HG02763 (cell line): ENCODE results near the gene ECEL1.

Experiments
- ATAC-seq: cut with Tn5 transposase; IDR thresholded peaks from one replicate; pipeline ENCODE4 v1.9.1; 2021; ENCODE audit warnings: mild to moderate bottlenecking, moderate library complexity; ENCODE audit not compliant: unreplicated experiment

ECEL1 gene

DNA sequence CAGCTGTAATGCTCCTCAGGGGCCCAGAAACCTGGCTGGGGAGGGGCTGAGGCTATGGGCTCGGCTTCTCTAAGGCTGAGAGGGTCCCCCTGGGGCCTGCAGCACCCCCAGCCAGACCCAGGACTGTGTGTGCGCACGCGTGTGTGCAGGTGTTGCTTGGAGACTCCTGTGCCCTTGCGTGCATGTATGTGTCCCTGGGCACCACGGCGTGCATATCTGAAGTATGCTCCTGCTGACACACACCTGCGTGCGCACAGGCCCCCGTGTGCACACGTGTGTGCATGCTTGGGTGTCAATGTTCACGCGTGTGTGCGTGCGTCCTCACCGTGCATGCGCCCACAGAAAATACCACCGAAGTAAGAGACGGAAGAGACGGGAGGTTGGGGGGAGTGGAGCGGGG lies 14.9 kb upstream of the ECEL1 start:
- no peak for ATAC-seq

DNA sequence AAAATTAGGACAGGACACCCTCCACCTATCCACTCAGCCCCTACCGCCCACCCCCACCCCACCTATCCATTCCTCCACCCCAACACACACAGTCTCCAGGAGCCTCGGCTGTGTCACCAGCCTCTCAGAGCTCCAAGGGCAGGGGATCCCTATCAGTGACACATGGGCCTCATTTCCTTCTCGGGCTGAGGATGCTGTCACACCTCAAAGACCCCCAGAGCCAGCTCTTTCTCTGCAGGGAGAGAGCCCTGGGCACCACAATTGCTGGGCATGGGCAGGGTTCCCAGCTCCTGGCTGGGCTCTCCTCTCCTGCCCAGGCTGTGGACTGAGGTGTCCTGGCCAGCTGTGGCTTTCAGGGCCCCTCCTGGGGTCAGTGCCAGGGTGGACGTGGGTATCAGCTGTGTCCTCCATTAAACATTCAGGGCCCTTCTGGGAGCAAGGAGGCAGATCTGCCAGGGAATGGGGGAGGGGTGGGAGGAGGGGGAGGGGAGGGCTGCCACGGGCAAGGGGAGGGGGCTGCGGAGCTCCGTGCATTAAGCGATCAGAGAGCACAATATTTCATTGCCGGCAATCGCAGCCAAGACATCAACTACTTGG lies 14.3 kb upstream of the ECEL1 start:
- no peak for ATAC-seq

DNA sequence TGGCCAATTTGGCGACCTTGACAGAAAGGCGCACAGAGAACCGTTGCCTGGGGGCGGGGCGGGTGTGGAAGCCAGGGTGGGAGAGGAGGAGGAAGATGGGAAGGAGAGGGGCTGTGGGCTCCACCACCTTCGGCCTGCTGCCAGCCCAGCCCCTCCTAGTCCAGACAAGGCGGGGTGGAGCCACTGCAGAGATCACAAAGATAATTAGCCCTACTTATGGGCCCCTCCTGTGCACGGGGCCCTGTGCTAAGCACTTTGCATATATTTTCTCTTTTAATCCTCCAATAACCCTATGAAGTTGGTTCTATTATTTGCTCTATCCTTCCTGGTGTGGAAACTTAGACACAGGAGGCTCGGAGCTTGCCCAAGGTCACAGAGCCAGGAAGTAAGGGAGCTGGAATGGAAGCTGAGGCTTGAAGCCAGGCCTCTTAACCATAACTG lies 13.7 kb upstream of the ECEL1 start:
- no peak for ATAC-seq

DNA sequence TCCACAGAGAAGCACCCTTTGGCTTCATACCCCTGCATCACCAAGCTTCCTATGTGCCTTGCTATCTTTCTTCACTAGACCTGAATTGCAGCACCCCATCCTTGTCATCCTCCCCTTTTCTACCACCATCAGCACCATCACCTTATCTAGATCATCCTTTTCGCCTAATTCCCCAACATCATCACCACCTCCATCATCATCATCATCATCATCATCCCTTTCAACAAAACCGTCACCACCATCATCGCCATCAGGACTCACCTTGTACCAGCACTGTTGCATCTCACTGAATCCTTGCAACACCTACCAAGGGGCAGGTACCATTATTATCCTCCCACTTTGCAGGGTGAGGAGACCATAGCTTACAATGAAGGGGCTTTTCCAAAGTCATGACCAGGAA lies 10.8 kb upstream of the ECEL1 start:
- no peak for ATAC-seq

DNA sequence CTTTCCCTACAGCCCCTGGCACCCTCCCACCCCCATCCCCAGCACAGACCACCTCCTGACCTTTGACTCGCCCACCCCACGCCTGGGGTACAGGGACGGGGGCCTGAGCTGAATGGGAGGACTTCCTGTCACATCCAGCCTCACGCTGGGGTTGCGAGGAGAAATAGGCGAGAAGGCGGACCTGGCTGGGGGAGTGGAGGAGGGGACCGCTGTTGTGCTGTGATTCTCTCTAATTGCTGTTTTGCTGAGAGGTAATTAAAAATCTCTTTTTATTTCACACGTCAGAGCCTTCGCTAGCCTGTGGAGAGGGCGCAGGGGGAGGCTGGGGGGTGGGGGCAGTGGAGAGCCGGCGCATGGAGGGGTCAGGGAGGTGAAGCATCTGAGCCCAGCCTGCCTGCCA lies 9.7 kb upstream of the ECEL1 start:
- no peak for ATAC-seq

DNA sequence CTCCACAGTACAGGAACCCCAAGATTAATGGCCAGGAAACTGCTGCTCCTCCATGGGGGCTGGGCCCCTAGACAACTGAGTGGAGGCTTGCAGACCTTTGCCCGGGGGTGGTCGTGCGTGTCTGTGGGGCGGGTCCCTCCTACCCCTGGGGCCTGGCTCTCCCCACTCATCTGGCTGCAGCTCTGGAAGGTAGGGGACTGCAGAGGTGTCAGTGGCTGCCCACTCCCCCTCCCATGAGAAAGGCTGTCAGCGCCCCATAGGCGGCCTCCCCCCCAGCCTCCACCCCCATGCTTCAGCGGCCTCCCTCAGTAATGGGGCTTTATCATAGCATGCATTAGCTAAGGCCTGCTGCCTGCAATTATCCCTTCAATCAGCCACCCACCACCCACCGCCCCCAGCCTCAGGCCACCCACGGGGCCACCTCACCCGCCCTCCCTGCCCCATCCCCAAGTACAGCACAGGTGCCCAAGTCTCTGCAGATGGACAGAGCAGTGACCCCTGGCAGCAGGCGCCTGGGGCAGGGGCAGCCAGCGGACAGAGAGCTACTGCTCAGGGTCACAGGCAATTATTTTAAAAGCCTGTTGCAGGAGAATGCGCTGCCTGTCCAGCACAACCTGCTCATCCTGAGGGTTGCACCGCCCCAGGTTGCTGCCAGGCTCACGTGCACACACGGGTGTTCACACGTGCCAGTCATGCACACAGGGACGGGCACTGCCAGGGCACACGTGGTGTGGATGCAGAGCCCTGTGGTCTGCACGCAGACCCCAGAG lies 9.1 kb upstream of the ECEL1 start:
- no peak for ATAC-seq

DNA sequence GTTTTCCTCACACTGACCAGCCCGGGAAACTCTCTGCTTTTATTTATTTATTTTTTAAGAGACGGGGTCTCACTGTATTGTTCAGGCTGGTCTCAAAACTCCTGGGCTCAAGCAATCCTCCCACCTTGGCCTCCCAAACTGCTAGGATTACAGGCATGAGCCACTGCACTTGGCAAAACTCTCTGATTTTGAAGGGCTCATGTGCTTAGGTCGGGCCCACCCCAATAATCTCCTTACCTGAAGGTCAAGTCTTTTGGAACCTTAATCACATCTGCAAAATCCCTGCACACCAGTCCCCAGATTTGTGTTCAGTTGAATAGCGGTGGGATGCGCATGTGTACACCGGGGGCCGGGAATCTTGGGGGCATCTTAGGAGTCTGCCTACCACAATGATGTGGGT lies 7.7 kb upstream of the ECEL1 start:
- no peak for ATAC-seq

DNA sequence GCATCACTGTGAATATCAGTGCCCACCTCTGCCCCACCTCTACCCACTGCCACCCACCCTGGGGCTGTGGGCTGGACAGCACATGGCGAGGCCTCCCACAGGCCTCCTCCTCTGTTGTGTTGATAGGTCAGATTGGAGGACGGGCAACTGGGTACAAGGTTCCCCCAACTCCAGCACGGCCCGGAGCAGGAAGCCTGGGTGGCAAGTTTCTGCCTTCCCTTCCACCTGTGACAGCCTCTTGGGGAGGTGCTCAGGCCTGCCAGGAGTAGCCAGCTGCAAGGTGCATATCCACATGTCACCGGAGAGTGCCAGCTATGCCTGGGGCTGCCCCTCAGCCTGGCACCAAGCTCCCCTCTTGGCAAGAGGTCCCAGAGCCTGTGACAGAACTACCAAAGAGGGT lies 6.9 kb upstream of the ECEL1 start:
- ATAC-seq, result no peak

DNA sequence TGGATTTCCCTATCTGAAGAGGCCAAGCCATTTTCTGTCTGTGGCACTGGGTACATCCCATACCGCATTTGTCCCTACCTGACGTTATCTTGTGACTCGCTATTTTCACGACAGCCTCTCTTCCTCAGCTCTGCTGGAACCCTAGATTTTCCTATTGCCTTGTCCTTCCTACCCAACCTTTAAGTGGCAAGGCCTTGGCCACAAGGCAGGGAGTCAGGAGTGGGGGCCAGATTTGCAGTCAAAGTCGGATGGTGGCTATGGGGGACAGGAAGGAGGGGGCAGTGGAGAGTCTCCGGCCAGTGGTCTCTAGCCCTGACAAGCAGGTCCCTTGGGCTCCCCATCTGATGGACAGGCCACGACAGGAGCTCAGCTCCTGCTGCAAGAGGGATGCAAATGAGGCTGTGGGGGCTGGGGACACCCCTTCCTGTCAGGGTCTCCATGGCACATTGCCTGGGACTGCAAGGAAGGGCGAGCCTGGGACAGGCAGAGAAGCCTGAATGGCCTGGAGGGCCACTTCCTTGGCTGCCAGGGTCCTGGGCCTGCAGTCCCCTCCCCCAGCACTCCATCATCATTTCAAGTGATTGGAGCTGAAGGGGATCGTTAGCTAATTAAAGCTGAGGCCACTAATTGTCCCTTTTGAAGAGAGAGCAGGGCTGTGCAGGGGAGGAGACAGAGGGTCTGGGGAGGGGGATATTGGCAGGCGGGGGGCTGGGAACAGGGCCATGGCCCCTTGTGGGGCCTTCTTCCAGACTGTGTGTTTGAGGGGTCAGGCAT lies 6.3 kb upstream of the ECEL1 start:
- ATAC-seq, result no peak

DNA sequence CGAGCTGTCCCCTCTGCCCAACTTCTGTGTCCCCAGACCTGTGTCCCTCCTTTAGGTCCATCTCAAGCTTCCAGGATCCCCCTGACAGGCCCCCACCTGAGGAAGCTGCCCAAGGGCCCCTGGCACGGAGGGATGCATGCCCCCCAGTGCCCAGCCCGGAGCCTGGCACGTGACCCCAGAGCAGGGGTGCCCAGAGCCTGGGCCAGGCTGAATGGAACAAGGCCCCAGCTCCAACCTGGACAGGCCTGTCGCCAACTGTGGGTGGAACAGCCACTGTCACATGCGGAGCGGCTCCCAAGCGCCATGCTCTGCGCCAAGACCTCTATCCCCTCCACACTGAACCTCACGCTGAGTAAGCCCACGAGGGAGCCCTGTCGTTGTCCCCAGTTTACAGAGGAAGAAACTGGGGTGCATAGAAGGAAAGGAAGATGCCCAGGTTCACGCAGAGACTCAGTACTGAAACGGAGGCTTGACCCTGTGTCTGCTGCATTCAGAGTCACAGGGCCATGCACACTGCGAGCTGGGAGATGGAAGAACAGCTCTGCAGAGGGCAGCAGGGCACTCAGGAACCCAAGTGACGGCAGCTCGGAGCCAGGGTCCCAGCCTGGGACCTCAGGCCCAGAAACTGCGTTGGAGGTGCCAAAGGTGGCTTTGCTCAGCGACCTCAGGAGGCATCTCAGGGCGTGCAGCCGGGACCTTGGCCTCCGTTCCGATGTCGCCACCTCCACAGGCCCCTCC lies 5.5 kb upstream of the ECEL1 start:
- no peak for ATAC-seq

DNA sequence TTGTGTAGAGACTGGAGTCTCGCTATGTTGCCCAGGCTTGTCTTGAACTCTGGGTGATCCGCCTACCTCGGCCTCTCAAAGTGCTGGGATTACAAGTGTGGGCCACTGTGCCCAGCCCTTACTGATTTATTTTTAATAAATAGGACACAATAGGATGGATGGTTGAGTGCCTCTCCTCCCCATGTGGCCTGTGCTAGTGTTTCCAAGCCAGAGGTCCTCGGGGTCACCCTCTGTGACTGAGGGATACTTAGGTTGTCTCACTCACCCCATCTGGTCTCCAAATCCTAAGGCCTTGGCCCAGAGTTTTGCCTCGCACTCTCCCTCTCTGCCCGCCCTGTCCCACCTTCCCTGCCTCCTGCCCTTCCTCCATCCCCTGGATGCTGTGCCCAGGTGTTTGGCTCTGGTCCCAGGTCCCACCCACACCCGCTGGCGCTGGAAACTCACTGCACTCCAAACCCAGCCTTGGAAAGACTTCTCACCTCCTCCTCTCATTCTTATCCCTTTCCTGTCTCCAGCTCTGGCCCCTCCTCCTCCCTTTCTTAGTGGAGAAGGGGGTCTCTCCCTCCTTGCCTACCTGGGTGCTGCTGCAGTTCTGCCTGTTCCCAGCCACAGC lies 4.7 kb upstream of the ECEL1 start:
- no peak for ATAC-seq

DNA sequence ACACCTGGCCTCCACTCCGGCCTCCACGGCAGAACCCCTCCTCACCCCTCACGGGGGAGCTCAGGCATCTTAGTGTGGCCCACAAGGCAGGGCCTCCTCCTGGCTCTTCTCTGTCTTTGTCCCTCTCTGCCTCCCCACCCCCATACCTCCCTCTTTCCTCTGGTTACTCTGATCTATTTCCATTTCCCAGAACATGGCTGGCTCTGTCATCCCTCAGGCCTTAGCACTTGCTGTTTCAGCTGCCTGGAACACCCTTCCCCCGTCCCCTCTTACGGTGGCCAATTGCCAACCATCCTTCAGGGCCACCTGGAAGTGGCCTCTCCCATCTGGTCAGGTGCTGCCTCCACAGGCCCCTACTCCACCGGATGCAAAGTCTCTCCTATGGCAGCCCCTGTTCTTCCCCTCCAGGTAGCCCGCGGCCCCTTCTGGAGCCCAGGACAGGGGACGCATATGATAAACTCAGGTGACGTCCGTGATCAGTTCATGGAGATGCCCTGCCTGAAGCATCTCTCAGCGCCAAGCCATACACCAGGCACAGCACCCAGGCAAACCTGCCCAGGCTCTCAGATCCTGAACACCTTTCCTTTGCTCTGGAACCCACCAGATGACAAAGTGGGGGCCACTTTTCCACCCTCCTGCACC lies 3.6 kb upstream of the ECEL1 start:
- no peak for ATAC-seq

DNA sequence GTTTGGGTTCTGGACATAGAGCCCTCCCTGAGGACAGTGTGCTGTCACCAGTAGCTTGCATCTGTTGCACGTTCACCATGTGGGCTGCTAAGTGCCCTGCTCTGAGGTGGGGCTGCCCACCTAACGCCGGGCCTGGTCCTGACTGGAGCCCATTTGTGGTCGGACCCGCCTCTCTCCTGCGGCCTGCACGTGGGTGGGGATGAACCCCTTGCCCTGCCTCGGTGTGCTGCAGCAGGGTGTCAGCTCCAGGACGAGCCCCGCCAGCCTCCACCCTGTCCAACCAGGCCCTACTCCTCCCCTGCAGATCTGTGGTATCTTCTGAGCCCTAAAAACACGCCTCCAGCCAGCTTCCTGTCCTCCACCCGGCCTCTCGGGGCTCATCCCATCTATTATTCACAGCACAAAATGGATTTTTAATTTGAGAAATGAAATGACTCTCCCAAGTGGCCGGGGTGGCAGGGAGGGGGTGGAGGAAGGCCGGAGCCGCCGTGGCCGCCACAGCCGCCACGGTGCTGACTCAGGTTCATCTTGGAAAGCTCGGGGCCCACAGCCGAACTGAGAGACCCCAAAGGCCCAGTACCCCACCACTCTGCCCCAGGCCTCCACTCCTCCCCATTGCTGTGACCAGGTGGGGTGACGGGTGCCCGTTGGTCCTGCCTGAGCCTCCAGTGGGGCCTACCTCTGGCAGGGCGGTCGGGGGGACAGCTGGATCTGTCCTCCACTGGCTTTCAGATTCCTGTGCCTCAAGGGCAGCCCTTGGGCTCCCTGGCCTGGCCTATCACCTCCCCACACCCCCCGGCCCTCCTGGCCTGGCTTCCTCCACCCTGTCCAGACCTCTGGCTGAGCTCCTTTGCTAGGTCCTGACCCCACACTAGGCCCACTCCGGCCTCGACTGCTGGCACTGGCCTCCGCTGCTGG lies 2.8 kb upstream of the ECEL1 start:
- ATAC-seq, result no peak

DNA sequence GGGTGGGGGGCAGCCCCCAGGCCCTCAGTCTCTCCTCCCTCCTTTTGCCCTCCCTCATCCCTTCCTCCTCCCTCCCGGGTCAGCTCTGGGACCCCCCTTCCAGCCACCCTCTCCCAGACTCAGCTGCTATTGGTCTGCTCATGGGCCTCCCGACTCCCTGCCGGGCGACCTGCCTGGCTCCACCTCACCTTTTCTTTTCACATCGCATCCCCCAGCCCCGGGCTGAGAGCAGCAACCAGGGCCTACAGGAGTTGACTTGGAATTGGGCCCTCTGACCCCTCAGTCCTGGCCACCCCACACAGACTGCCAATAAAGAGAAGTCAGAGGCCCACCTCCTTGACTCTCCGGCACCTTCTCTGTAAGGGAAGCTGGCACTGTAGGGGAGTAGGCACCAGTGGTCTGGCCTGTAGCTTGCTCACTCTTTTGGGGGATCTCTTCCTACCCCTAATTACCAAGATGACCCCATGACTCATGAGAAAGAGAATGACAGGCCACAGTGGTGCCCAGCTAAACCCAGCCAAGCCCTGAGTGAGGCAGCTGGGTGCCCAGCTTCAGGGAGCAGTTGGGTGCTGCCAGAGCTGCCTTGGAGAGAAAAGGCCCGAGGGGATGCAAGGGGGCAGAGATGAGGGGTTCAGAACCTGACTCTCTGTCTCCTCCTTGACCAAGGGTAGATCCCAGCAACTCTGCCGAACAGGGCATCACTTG lies 2.0 kb upstream of the ECEL1 start:
- ATAC-seq, result no peak

DNA sequence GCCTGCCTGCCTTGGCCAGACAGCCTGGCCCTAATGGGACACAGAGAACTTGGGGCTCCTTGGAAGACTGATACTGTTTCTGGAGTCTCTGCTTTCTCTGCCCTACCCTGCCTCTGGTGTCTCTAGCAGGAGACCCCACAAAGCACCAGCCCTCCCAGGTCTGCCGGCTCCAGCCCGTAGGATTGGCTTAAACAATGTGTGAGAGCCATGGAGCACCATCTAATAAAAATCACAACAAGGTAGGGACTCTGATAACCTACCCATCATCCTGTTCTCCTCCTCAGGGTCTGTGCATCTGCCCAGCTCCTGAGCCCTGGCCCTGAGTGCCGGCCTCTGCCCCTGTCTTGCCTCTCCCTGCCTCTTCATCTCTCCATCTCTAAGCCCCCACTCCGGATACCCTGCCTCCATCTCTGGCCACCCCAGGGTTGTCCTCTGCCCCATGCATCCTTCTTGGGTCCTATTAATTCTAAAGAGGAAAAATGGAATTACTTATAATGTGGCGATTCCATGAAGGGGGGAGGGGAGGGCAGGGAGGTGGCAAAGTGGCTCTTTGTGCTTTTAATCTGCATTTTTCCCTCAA lies 1.2 kb upstream of the ECEL1 start:
- no peak for ATAC-seq

DNA sequence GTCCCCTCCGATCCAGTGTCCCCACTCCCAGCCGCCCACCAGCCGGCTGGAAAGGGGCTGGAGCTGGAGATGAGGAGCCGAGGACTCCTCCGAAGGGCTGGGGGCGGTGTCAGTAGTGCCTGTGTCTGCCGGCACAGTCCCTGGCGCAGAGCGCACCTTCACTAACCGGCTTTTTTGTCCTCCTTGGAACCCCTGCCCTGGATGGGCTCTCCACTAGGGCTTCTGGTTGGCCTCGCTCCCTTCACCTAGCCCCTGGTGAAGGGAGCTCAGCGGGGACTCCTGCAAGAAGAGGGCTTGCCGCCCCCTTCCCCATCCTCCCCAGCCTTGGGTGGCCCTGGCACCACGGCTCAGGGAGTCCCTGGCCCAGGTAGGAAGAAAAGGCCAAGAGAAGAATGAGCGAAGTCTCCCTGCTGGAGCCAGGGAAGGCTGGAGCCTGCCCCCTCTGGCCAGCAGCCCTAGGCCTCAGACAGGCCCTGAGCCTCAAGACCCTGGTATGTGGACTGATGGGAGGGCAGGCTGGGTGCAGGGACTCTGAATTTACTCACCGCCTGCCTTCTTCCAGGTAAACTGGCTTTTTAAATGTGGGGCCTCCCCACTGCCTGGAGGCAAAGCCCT lies 570 bp upstream of the ECEL1 start:
- ATAC-seq, result no peak

DNA sequence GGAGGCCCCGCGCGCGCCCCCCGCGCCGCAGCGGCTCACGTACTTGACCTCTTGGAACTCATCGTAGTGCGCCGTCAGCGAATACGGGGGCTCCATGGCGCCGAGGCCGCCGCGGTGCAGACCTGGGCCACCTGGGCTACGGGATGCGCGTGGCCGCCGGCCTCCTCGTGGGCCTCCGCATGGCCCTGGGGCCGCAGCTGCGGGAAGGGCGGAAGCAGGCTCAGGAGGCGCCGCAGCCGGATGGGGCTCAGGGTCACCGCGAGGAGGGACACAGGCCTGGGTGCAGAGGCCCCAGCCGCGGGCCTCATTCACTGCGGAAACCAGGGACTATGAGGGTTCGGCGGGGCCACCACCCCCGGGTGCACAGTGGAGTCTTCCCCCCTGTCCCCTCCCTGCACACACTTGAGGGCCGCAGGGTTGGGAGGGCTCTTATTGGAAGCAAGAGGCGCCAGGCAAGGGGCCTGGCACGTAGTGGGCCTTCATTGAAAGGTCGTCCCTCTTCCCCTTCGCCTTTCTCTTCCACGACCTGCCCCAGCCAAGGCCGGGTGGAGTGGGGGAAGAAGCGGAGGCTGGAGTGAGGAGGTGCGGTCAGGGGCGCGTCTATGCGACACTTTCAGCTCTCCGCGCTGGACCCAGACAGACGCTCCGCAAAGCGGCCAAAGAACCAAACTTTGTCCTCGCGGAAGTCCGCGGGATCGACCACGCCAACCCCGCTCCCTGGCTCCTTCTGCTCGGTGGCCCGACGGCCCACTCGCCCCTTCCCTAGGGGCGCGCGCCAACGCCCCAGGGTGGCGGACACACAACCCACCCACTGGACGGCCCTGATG lies 863 bp downstream of the ECEL1 start:
- no peak for ATAC-seq
